Stimulated activated naive CD8-positive, alpha-beta T cell treated with anti-CD3 and anti-CD28 coated beads, Interleukin-15, Interleukin-2, amounts not matched to agents 100 U/mL and 50 U/mL, for 24 hours (primary cell): Measurements from ENCODE around the gene C22orf39.

Source experiments
- ATAC-seq: fragments of 150-1000 bp; cut with Tn5 transposase; one replicate; pipeline ENCODE4 v1.10.0; 2021
- DNase-seq: peaks from one replicate; pipeline ENCODE4 v3.0.0; 2021

The C22orf39 gene

DNA sequence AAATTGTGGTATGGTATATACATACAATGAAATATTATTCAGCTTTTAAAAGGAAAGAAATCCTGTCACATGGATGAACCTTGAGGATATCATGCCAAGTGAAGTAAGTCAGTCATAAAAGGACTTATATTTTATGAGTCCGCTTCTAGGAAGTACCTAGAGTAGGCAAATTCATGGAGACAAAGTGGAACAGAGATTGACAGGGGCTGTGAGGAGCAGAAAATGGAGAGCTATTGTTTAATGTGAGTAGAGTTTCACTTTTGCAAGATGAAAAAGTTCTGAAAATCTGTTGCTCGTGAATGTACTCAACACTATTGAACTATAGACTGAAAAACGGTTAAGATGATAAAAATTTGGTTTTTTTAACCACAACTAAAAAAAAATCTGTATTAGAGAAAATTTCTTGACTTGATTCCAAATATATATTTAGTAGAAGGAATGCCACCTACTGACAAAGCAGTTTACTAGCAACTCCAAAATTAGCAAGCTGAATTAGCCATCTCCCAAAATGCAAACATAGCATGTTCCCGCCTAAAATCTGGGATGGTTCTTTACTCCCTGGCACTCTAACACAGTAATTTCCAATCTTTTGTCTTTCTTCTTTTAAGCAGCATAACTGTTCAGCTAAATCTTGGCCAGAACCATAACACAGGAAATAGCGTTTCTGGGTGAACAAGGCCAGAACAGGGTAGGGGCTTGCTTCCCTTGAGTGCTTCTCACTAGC lies 30.0 kb upstream of the C22orf39 start:
- ATAC-seq, result no peak
- no peak for DNase-seq

DNA sequence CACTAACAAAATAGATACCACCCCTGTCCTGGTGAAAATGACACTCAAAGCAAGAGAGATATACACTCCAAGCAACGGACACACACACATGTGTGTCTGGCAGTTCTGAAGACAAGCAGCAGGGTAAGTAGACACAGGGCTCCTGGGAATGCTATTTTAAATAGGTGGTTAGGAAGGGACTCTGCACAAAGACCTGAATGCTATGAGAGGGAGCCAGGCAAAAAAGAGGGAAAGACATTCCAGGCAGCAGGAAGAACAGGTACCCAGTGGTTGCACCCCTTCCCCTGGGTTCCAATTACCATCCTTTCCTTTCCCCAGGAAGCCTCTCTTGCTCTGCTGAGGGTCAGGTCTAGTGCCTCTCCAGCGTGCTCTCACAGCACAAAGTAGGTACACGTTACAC lies 28.5 kb upstream of the C22orf39 start:
- no peak for DNase-seq
- no peak for ATAC-seq

DNA sequence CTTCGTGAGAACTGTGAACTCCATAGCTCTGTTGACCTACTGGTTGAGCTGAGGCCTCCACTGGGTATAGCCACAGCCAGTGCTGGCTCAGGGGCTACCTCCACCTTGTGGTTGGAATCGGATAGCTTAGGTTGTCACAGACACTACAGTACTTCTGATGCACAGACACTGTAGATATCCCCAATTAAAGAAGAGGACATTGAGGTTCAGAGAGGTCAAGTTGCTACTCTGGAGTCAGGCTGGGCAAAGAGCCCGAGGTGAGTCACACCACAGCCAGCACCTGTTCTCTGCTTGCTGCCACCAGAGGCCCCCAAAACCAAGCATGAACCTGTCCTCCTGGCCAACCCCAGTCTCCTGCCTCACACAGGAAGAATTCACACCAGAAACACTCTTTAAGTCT lies 26.1 kb upstream of the C22orf39 start:
- DNase-seq (no peak), ATAC-seq (peak; percentile 25)

DNA sequence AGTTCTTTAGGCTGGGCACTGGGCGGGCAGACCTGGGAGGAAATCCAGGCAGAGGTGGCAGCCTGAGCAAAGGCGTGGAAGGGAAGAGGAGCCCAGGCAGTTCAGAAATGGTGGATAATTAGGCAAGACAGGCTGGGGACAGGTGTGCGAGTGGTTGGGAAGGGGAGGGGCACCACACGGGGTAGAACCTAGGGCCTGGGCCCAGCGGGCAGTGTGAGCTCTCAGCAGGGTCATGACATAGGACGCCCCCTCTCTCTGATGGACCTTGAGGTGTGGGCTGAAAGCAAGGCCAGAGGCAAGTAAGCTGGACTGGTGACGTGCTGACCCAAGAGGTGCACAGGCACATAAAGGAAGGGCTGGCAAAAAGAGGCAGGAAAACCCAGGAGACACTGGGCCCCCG lies 24.7 kb upstream of the C22orf39 start:
- no peak for DNase-seq
- no peak for ATAC-seq

DNA sequence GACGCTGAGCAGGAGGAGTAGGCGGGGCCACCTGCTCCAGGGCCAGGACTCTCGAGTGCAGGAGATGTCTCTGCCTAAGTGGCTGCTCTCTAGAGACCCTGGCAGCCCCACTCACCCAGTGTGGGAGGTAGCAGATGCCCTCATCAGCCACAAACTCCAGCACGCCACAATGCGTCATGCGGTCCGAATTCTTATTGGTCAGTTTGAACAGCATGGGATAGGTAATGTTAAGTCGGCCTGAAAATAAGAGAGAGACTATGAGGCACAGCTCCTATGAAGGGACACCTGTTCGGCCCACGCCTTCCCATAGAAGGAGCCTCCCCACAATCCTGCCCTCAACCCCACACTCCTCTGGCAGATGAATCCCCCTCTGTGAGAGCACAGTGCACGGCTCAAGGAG lies 24.1 kb upstream of the C22orf39 start:
- ATAC-seq (no peak), DNase-seq (no peak)

DNA sequence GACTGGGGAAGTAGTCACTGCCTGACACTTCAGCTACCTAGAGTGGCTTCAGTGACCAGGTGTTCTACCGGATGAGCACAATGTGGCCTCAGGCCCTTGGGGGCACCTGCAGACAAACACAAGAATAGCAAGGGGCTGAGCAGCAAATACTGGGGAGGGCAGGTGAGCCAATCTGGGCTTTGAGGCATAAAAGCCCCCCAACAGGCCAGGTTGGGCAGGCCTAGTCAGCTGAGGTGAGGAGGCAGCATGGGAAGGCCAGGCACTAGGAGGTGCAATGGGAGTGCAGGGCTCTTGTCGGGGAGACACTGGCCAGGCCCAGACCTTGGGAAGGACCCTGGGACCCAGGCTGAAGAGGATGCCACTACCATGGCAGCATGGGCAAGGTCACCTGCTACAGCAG lies 22.5 kb upstream of the C22orf39 start:
- DNase-seq, result no peak
- no peak for ATAC-seq

DNA sequence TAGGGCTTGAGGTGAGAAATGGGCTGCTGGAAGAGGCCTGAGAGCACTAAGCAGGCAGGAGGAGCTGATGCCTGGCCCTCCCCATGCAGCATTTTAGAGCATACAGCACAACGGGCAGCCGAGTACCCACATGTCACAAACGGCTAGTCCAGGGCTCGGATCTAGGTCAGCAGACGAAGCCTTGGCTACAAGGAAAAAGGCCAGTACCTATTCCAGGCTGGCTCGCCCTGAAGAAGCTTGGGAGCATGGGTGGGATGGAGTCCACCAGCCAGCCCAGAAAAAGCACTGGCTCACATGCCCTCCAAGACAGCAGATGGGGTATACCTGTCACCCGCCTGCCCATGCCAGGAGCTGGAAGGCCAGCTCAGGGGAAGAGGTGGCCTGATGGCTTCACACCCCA lies 21.9 kb upstream of the C22orf39 start:
- DNase-seq, result no peak
- no peak for ATAC-seq

DNA sequence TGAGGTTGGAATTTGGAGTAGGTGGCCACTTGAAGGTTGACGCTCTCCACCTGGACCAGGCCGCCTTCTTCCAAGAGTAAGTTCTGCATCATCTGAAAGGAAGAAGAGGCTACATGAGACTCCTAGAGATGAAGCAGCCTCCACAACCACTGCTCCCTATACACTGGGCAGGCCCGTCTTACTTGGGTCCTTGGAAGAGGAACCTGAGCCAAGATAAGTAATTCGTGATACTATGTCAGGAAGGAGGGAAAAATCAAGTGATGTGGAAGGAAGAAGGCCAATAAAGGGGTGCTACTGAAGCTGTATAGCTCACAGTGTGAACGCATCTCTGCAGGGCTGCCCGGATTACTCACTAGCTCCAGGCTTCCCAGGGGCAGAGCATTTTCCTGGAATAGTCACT lies 20.4 kb upstream of the C22orf39 start:
- no peak for ATAC-seq
- DNase-seq, result no peak

DNA sequence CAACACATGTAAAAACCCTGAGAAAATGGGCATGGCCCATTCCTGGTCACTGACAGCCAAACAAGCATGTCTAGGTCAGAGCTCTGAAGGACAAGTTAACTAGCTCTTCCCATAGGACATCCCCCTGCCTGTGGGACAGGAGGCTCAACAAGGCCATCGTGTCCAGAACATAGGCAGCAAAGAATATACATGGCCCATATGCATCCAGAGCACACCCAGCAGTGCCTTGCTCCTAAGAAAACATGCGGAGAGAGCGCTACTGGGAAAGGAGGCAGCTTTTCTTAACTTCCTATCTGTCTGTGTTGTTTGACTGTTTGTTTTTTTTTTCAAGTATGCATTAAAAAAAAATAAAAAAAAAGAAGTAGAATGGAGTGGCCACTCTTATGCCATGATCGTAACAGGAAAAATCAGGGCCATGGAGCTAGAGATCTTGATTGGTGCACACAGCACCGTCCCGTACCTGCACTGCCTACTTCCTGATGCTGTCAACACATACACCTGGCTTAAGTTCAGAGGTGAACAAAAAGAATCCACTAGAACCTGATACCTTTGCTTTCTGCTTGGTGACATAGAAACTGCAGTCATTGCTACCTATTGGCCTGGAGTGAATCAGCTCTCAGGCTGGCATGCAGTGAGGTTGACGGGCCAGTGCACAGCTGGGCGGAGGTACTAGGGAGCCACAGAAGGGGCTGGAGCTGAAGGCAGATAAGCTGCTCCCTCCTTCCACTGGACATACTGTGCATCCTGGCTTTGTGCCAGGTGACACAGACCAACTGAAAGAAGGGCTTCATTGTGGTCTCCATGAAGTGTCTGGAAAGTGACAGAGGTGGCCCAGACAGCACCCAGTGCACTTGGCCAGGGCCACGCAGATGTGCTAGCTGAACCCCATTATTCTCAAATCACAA lies 19.6 kb upstream of the C22orf39 start:
- ATAC-seq, result no peak
- DNase-seq, result no peak

DNA sequence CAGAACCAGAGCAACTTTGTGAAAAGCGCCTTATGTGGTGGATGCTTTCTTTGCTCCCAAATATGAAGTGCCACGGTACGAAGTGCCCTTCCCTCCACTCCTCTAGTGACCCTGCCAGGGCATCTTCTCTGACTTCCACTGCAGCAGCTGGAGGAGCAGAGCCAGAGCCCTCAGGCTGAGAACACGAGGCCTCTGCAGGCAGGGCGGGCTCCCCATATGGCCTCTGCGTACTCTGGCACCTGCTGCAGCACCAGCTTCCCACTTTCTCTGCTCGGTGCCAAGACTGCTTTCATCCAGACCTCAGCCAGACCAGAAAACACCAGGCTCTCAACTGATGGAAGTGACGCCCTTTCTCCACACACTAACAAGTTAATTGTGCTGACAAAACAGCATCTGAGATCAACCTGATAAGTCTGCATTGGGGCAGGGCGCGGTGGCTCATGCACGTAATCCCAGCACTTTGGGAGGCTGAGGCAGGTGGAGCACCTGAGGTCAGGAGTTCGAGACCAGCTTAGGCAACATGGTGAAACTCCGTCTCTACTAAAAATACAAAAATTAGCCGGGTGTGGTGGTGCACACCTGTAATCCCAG lies 18.7 kb upstream of the C22orf39 start:
- ATAC-seq, result no peak
- DNase-seq, result no peak

DNA sequence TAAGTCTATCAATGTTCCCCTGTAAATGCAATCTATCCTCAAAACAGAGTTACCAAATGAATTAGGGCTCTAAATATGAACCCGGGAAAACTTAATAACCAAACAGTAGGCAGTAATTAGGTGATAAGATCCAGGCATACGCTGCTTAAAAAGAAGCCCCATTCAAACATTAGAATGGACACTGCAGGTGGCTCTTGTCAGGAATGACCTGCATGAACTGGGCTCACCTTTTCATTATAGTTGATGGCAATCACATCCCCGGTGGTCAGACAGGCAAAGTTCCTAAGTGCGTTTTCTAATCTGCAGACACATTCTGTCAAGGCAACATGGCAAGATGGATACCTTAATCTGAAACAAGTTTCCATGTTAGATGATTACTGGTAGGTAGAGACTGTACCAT lies 17.5 kb upstream of the C22orf39 start:
- no peak for DNase-seq
- no peak for ATAC-seq

DNA sequence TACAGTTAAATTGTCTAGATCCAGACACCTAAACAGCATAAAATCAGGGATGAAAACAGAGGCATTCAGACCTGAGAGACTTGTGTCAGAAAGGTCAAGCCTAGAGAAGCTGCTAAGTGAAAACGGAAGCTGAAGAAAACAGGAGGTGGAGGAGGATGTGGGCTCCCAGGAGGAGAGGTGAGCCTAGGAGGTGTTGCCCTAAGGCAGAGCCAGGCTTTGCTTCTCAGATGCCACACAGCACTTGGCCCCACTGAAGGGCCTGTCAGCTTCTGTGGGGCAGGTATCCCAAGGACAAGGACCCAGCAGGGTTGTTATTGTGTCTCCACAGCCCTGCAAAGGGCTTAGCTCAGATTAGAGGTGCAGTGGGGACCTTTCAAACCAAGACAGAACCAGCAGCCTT lies 17.0 kb upstream of the C22orf39 start:
- ATAC-seq (no peak), DNase-seq (no peak)

DNA sequence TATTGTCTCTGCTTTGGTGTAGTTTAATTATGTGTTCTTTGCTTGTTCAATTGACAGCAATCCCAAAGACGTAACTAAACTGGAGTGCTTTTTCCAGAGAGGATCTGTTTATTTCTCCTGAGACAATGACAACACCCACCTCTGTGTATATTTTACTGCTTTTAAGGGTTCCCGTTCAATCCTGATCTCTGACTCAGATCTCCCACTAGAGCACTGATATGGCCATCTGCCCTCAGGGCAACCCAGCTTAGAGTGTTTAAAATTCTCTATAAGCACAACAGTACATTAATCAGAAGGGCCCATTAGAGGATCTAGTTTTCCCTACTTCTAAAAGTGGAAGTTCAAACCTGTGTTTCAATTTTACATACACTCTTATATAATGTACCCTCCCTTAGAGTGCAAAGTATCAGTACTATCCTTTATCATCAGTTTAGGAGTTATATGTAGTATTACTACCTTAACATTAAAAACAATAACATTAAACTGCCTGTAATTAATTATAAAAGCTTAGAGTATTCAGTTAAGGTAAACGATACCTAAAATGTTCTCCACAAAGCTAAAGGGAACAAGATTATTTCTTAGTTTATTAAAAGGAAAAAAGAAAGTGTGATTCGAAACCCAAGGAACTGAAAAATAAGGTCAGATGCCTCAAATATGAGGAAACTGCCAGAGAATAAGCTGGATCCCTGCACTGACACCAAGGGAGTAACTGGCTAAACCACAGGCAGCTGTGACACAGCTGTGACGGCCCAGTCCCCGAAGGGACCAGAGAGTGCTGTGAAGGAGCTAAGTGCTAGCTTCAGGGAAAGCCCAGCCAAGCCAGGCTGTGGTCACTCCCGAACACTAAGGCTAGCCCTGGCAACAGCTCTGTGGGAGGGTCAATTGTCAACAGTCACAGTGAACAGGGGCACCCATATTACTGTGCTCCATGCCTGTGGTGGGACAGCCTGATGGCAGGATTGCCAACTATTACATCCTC lies 16.3 kb upstream of the C22orf39 start:
- ATAC-seq (no peak), DNase-seq (no peak)

DNA sequence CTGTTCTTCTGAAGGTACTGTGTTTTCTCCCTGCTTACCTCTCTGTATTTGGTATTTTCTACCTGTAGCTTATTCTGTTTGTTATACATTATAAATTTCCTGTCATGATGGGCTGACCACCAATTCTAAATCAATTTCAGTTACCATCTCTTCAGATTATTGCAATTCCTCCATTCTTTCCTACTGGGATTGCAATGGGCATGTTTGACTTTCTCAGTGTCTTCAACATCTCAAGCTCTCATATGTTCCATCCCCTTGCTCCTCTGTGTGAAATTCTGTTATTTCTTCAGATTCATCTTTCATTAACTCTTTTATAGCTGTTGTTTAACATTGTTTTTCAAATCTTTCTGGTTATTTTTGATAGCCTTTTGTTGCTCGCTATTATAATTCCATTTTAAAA lies 15.5 kb upstream of the C22orf39 start:
- ATAC-seq (no peak), DNase-seq (no peak)

DNA sequence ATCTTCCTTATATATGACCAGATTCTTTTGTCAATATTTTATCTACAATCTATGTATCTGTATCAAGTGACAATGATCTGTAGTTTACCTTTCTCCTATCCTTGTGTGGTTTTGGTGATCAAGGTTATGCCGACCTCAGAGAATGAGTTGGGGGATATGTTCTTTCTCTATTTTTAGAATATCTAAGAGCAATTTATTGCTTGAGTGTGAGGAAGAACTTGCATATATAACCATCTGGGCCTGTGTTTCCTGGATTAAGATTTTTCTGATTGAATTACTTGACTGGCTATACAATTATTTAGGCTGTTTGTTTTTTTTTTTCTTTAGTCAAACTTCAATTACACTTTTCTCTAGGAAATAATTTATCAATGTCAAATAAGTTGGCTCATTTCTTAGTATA lies 14.0 kb upstream of the C22orf39 start:
- no peak for ATAC-seq
- DNase-seq, result no peak

DNA sequence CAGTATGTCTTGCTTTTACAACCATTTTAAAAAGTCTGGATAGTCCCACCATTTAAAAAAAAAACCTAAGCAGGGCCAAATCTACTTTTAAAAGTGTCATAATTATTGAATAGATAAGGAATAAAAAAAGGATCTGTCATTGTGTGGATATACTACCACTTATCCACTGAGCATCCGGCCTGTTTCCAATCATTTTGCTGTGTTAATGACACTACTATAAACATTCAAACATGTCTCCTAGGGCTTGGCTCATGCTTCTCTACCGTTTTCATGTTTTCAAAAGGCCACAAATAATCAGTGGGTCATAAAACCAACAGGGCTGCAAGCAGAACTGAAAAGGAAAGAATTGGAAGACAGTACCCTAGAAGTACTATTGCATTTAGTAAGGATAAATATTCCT lies 12.5 kb upstream of the C22orf39 start:
- ATAC-seq (no peak), DNase-seq (no peak)

DNA sequence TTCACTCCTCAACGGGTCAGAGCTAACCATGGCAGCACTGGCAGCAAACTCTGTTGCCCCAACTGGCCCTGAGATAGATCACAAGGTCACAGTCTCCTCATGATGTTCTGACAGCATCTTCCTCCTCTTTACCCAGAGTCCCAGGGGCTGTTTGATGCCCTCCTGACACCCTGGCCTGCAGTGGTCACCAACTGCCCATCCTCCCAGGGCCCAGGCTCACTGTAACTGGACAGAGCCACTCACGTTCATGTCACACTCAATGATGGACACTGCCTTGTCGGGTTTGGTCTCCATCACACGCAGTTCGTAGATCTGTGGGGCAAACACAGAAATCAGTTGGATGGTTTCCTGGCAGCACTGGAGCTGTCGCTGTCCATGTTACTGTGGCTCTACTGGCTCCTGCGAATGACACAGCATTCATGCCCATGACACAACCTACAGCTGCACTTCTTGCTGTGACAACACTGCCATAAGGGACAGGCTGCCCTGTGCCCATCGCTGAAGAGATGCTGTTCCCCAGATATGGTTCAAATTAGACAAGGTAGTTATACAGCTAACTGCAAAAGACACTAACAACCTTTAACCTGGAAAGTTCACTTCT lies 10.4 kb upstream of the C22orf39 start:
- peak; percentile 14 for ATAC-seq
- DNase-seq, result no peak

DNA sequence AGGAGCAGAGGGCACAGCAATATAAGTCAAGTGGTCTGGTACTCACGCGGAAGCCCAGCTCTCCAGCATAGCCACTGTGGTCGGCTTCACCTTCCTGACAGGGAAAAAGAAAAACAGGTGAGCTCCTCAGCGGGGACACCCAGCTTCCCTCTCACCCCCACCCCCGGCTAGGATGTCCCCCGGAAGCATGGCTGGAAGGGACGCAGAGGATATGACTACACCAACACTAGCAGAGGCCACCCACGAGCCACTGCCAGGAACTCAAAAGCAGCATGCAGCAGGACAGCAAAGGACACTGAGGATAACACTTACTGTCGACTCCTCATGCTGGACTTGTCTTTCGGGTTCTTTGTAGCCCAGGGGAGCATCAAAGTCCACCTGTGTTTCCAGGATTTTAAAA lies 9.0 kb upstream of the C22orf39 start:
- DNase-seq, result no peak

DNA sequence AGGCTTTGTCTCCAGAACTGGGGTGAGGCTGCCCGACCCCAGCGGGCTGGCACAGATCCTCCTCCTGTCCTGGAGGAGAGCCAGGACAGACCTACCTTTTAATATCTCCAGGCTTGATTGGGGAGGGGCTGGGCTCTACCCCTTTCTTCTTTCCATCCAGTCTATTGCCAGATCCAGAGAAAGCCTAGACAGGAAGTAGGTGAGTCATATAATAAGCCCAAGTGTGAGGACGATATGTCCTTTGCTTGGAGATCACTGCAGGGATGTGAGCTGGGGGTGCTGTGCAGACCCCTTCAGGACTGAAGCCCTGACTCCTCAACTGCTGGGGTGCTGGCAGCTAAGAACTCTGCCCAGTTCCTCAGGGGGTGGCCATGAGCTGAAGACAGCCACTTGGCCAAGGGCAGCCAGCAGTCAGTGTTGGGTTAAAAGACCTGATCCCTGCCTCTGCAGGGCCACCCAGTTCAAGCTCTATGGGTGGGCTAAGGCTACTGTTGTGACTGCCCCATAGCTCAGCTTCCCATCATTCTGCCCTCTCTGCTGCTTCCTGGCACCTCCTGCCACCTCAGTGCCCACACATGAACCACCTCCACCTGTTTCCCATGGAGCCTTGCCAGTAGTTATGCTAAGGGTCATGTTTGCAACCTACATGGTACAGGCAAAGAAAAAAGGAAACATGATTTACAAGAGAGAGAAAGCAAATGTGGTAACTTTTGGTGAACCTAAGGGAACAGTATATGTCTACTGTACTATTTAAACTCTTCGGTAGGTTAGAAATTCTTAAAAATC lies 8.3 kb upstream of the C22orf39 start:
- DNase-seq (no peak), ATAC-seq (no peak)

More for the DNA sequence above, 9.0 kb upstream of the C22orf39 start:
- no peak for ATAC-seq

DNA sequence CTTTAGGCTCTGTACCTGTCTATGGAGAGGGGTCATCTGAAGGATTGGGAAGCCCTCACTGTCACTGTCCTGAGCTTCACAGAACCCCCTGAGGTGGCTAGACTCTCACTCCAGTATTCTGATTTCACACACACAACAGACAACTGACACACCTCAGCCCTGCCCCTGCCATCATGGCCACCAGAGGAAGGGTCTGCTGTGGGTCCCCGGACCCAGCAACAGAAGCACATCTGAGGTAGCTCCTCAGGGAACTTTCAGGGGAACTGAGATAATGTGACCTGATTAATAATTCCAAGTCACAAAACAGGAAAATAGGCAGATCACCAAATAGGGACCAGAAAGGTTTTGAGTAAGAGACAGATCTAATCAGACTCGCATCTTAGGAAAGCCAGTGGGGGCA lies 7.5 kb upstream of the C22orf39 start:
- DNase-seq (no peak), ATAC-seq (no peak)

DNA sequence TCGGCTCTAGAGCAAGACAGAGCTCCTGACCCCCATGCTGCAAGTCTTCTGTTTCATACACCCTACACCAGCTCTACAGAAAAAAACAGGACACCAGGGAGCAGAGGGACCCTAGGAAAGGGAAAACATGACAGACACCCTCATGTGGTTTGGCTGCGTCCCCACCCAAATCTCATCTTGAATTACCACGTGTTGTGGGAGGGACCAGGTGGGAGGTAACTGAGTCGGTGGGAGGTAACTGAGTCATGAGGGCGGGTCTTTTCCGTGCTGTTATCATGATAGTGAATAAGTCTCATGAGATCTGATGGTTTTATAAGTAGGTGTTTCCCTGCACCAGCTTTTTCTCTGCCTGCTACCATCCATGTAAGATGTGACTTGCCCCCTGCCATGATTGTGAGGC lies 6.6 kb upstream of the C22orf39 start:
- ATAC-seq (no peak), DNase-seq (no peak)
